ENCODE measurements around the gene MARCKSL1.

Gene MARCKSL1

DNA sequence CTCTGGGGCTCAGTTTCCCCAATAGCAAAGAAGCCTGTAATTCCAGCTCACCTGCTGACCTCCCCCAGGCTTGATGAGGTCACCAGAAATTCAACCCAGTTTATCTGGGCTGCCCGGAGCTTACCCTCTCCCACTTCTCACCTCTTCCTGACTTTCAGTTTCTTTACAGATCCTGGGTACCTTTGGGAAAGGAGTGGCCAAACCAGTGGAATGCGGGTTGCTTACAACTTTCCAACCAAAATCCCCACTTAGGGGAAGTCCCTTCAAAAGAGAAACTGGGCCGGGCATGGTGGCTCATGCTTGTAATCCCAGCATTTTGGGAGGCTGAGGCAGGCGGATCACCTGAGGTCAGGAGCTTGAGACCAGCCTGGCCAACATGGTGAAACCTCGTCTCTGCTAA is 5.9 kb upstream of the MARCKSL1 start:
- TF ChIP-seq POLR2A (IDR thresholded peaks at IDR 0.05; ENCODE audit: extremely low read depth, insufficient read length) (no peak), MYC (IDR thresholded peaks at IDR 0.05; ENCODE audit: low read depth, low read length) (no peak), CTCF (IDR thresholded peaks at IDR 0.05; ENCODE audit: low read depth, low read length) (no peak), MAX (IDR thresholded peaks at IDR 0.05; ENCODE audit: low read depth, low read length) (no peak)
- DNase-seq (ENCODE audit: low read depth), result no peak
- no peak overlapping the region for H3K4me3 ChIP-seq (ENCODE audit: low read depth, low read length)

- DNase-seq (ENCODE audit: low read depth), result no peak
- no peak overlapping the region for H3K4me3 ChIP-seq (ENCODE audit: low read depth, low read length)
- TF ChIP-seq MAX (IDR thresholded peaks at IDR 0.05; ENCODE audit: low read depth, low read length) (no peak), MYC (IDR thresholded peaks at IDR 0.05; ENCODE audit: low read depth, low read length) (no peak), CTCF (IDR thresholded peaks at IDR 0.05; ENCODE audit: low read depth, low read length) (no peak), POLR2A (IDR thresholded peaks at IDR 0.05; ENCODE audit: extremely low read depth, insufficient read length) (no peak)
Measured at GRCh38 chr1:32341186-32341757, 5.2 kb upstream of the MARCKSL1 start.

- TF ChIP-seq CTCF (IDR thresholded peaks at IDR 0.05; ENCODE audit: low read depth, low read length) (no peak), MYC (IDR thresholded peaks at IDR 0.05; ENCODE audit: low read depth, low read length) (no peak), MAX (IDR thresholded peaks at IDR 0.05; ENCODE audit: low read depth, low read length) (no peak), POLR2A (IDR thresholded peaks at IDR 0.05; ENCODE audit: extremely low read depth, insufficient read length) (no peak)
- no peak overlapping the region for H3K4me3 ChIP-seq (ENCODE audit: low read depth, low read length)
- peak; percentile 87 for DNase-seq (ENCODE audit: low read depth)
Measured at GRCh38 chr1:32339363-32339978, 3.4 kb upstream of the MARCKSL1 start.

GRCh38 chr1:32338637-32339145 is 2.7 kb upstream of the MARCKSL1 start:
- H3K4me3 ChIP-seq (ENCODE audit: low read depth, low read length), result no peak overlapping the region
- TF ChIP-seq CTCF (IDR thresholded peaks at IDR 0.05; ENCODE audit: low read depth, low read length) (no peak), POLR2A (IDR thresholded peaks at IDR 0.05; ENCODE audit: extremely low read depth, insufficient read length) (no peak), MAX (IDR thresholded peaks at IDR 0.05; ENCODE audit: low read depth, low read length) (no peak), MYC (IDR thresholded peaks at IDR 0.05; ENCODE audit: low read depth, low read length) (no peak)
- DNase-seq (ENCODE audit: low read depth), result no peak

DNA sequence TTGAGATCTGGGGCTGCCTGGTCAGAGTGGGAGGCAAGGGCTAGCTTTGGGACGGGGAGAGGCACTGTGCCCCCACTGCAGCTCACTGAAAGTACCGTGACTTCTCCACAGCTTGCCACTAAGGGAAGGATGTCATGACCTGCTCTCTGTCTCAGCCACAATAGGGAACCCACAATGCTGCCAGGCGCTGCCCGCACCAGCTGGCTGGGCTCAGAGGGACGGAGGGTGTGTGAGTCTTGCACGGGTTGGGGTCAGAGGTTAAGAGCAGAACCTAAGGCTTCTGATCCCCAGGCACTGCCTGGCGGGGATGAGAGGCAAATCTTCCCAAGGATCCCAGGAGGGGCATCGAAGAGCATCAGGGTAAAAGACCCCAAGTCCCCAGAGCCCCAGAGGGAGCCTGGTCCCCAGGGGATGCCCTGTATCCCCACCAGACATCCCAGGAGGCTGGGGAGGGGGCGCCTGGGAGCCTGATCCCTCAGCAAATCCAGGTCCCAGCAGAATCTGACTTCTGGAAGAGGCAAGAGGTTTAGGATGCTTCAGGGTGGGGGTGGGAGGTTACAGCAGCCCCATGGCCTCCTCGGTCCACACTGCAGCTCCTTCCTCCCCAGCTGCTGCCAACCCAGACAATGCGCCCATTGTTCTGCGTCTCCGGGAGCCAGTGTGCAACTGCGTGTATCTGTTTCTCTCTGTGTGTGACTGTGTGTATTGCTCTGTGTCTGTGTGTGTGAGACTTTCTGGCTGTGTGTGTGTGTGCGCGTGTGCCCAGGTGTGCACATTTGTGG is 2.0 kb upstream of the MARCKSL1 start:
- H3K4me3 ChIP-seq (ENCODE audit: low read depth, low read length), result no peak overlapping the region
- TF ChIP-seq MAX (IDR thresholded peaks at IDR 0.05; ENCODE audit: low read depth, low read length), result no peak
- no peak for TF ChIP-seq MYC (IDR thresholded peaks at IDR 0.05; ENCODE audit: low read depth, low read length)
- TF ChIP-seq POLR2A (IDR thresholded peaks at IDR 0.05; ENCODE audit: extremely low read depth, insufficient read length), result no peak
- TF ChIP-seq CTCF (IDR thresholded peaks at IDR 0.05; ENCODE audit: low read depth, low read length), result no peak
- peak; percentile 77 for DNase-seq (ENCODE audit: low read depth)
